ENCODE measurements around the gene SDCCAG8. TPM values are rescaled to one million over a fixed set of nuclear protein-coding genes. Genes with fewer than 3 reads are reported as not detected.

Gene SDCCAG8
- total and polyA plus RNA-seq, 4 donors, result 8.5 to 25.8 (median 17.5) TPM

GRCh38 chr1:243394601-243395464 lies 139.0 kb downstream of the SDCCAG8 start:
- TF ChIP-seq FOXA1 (IDR thresholded peaks at IDR 0.05) (no peak), HNF4G (IDR thresholded peaks at IDR 0.05) (no peak), YY1 (IDR thresholded peaks at IDR 0.05) (peak; percentile 60), CTCF (IDR thresholded peaks at IDR 0.05; ENCODE audit: low read depth, low read length, missing input control) (no peak), RAD21 (IDR thresholded peaks at IDR 0.05) (no peak), JUND (IDR thresholded peaks at IDR 0.05) (peak in 1 of 2 donors; percentile 36), SP1 (IDR thresholded peaks at IDR 0.05) (peak; percentile 10), NR2F2 (IDR thresholded peaks at IDR 0.05) (no peak), RXRA (IDR thresholded peaks at IDR 0.05) (peak in 1 of 2 donors; percentile 45), FOXA2 (IDR thresholded peaks at IDR 0.05) (no peak), HNF4A (conservative IDR thresholded peaks at IDR 0.05) (peak in 1 of 2 donors; percentile 30), EGR1 (IDR thresholded peaks at IDR 0.05; ENCODE audit: low read depth in 2 of 2) (no peak), GABPA (IDR thresholded peaks at IDR 0.05 in 1 of 2, conservative IDR thresholded peaks at IDR 0.05 in 1 of 2) (no peak), TAF1 (conservative IDR thresholded peaks at IDR 0.05) (no peak)
- TF ChIP-seq, protein P1, sequence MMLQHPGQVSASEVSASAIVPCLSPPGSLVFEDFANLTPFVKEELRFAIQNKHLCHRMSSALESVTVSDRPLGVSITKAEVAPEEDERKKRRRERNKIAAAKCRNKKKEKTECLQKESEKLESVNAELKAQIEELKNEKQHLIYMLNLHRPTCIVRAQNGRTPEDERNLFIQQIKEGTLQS (IDR thresholded peaks at IDR 0.05), result no peak
- TF ChIP-seq, protein P2, sequence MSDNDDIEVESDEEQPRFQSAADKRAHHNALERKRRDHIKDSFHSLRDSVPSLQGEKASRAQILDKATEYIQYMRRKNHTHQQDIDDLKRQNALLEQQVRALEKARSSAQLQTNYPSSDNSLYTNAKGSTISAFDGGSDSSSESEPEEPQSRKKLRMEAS (IDR thresholded peaks at IDR 0.05), result no peak
- TF ChIP-seq, protein P3, sequence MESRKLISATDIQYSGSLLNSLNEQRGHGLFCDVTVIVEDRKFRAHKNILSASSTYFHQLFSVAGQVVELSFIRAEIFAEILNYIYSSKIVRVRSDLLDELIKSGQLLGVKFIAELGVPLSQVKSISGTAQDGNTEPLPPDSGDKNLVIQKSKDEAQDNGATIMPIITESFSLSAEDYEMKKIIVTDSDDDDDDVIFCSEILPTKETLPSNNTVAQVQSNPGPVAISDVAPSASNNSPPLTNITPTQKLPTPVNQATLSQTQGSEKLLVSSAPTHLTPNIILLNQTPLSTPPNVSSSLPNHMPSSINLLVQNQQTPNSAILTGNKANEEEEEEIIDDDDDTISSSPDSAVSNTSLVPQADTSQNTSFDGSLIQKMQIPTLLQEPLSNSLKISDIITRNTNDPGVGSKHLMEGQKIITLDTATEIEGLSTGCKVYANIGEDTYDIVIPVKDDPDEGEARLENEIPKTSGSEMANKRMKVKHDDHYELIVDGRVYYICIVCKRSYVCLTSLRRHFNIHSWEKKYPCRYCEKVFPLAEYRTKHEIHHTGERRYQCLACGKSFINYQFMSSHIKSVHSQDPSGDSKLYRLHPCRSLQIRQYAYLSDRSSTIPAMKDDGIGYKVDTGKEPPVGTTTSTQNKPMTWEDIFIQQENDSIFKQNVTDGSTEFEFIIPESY (IDR thresholded peaks at IDR 0.05), result no peak
- TF ChIP-seq, protein P4, sequence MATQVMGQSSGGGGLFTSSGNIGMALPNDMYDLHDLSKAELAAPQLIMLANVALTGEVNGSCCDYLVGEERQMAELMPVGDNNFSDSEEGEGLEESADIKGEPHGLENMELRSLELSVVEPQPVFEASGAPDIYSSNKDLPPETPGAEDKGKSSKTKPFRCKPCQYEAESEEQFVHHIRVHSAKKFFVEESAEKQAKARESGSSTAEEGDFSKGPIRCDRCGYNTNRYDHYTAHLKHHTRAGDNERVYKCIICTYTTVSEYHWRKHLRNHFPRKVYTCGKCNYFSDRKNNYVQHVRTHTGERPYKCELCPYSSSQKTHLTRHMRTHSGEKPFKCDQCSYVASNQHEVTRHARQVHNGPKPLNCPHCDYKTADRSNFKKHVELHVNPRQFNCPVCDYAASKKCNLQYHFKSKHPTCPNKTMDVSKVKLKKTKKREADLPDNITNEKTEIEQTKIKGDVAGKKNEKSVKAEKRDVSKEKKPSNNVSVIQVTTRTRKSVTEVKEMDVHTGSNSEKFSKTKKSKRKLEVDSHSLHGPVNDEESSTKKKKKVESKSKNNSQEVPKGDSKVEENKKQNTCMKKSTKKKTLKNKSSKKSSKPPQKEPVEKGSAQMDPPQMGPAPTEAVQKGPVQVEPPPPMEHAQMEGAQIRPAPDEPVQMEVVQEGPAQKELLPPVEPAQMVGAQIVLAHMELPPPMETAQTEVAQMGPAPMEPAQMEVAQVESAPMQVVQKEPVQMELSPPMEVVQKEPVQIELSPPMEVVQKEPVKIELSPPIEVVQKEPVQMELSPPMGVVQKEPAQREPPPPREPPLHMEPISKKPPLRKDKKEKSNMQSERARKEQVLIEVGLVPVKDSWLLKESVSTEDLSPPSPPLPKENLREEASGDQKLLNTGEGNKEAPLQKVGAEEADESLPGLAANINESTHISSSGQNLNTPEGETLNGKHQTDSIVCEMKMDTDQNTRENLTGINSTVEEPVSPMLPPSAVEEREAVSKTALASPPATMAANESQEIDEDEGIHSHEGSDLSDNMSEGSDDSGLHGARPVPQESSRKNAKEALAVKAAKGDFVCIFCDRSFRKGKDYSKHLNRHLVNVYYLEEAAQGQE (IDR thresholded peaks at IDR 0.05), result peak; percentile 66
- H3K4me3 ChIP-seq (ENCODE audit: low read depth in 1 of 3, low read length in 3 of 3), result peak overlapping the region; percentile 18 to 51 (median 48)
- no peaks in the 10 kb centered on the region for H3K9me3 ChIP-seq (ENCODE audit: control insufficient read depth in 4 of 4, low read length in 3 of 4)
- DNase-seq (ENCODE audit: low spot score), result no peak
- WGBS, result 38% methylated on average over 15 of the region's 15 CpGs
- no peaks in the 10 kb centered on the region for H3K36me3 ChIP-seq (ENCODE audit: control insufficient read depth in 4 of 4, insufficient read depth in 3 of 4, low read depth in 1 of 4, low read length in 3 of 4)
- H3K27ac ChIP-seq (ENCODE audit: low read depth in 1 of 2, low read length in 2 of 2), result peak overlapping the region; percentile 71 to 77
- H3K9ac ChIP-seq (ENCODE audit: low read depth in 1 of 2, low read length in 2 of 2), result peak overlapping the region; percentile 18 to 91
- H3K4me1 ChIP-seq (ENCODE audit: control insufficient read depth in 4 of 4, insufficient read depth in 4 of 4, low read length in 3 of 4), result peaks cover 6 to 43% (median 12%) of the 10 kb centered on the region in 4 donors
- H3K27me3 ChIP-seq (ENCODE audit: control insufficient read depth in 4 of 4, insufficient read depth in 4 of 4, low read length in 3 of 4), result no peaks in the 10 kb centered on the region
